ENCODE measurements around the gene MGARP. TPM values are rescaled to one million over a fixed set of nuclear protein-coding genes. Genes with fewer than 3 reads are reported as not detected.

MGARP gene
- total and polyA plus RNA-seq, 2 of the 4 experiments (the other 2 are of a cell fraction) = 34.7 to 35.0 TPM

GRCh38 chr4:139275281-139275735 lies 4.7 kb downstream of the MGARP start:
- POLR2A ChIA-PET (ENCODE audit: unreplicated experiment) = no interaction called here
- Histone ChIP-seq H3K79me1 (ENCODE audit: low read depth in 1 of 2, low read length in 2 of 2) (peaks cover 6 to 15% of the 10 kb centered on the region in 2 experiments), H2BK20ac (ENCODE audit: low read depth, low read length) (no peak overlapping the region), H3K9ac (ENCODE audit: low read depth, low read length) (no peak overlapping the region), H3K14ac (replicated peaks; ENCODE audit: low read depth, low read length) (no peak overlapping the region), H4K8ac (ENCODE audit: low read depth in 2 of 2, low read length in 2 of 2) (no peak overlapping the region), H3K9me1 (ENCODE audit: insufficient read depth, low read length) (no peaks in the 10 kb centered on the region), H3K23ac (ENCODE audit: low read depth, low read length) (no peak overlapping the region), H3K9me3 (ENCODE audit: control insufficient read depth, insufficient read depth, low read length) (no peaks in the 10 kb centered on the region), H4K5ac (ENCODE audit: low read depth, low read length) (no peak overlapping the region), H3K18ac (ENCODE audit: low read depth, low read length) (no peak overlapping the region), H4K91ac (ENCODE audit: insufficient read depth, low read depth, low read length) (no peak overlapping the region), H3K27ac (ENCODE audit: insufficient read depth, low read length) (no peak overlapping the region), H3K56ac (ENCODE audit: extremely low read depth, insufficient read depth, low read length) (no peak overlapping the region), H3K4ac (ENCODE audit: low read depth, low read length) (no peak overlapping the region), H2BK5ac (ENCODE audit: low read depth, low read length, poor library complexity, severe bottlenecking) (no peak overlapping the region), H2AFZ (replicated peaks; ENCODE audit: low read length, poor library complexity) (no peak overlapping the region), H2AK5ac (ENCODE audit: low read depth, low read length) (no peak overlapping the region), H3K36me3 (ENCODE audit: control insufficient read depth, insufficient read depth, low read length) (0 out of 2 replicates have a peak, but pooled peaks cover 1% of the 10 kb centered on the region), H3K4me1 (ENCODE audit: control insufficient read depth, insufficient read depth, low read length) (no peaks in the 10 kb centered on the region), H2BK15ac (ENCODE audit: low read depth, low read length) (no peak overlapping the region), H2AK9ac (replicated peaks; ENCODE audit: low read depth, low read length, poor library complexity) (no peak overlapping the region), H3K27me3 (ENCODE audit: control insufficient read depth, insufficient read depth, low read length) (no peaks in the 10 kb centered on the region), H4K20me1 (ENCODE audit: insufficient read depth, low read length) (no peaks in the 10 kb centered on the region), H3K4me3 (ENCODE audit: insufficient read depth, low read depth, low read length) (no peak overlapping the region), H2BK120ac (ENCODE audit: low read depth, low read length) (no peak overlapping the region), H3K4me2 (ENCODE audit: low read depth, low read length) (no peak overlapping the region)
- CTCF ChIA-PET = interaction anchor here (1.2 to 1.4 kb wide), 3 partner anchors 8 to 34 kb away, joined by 3 to 6 read pairs (median 3); no protein-coding TSS in a partner anchor
- intact Hi-C loops (cut with micrococcal nuclease) (no loop called here), dilution Hi-C loops (cut with HindIII; ENCODE audit: low sequenced_read_pairs, unreplicated experiment) (no loop called here), in situ Hi-C loops (cut with MboI; ENCODE audit: low sequenced_read_pairs) (no loop called here)
- DNase-seq = no peak
- no peak for ATAC-seq (ENCODE audit: low read depth)
- BruUV-seq (replicated peaks) = no TSS peak
- no peak for TF ChIP-seq MXI1 (IDR thresholded peaks at IDR 0.05; ENCODE audit: borderline replicate concordance, low read depth, low read length)
- no peak for TF ChIP-seq CEBPB (IDR thresholded peaks at IDR 0.05; ENCODE audit: low read depth, low read length)
- no peak for TF ChIP-seq POLR2A (IDR thresholded peaks at IDR 0.05; ENCODE audit: low read depth, low read length)
- TF ChIP-seq USF2 (IDR thresholded peaks at IDR 0.05; ENCODE audit: low read depth, low read length) = no peak
- TF ChIP-seq MAFK (IDR thresholded peaks at IDR 0.05; ENCODE audit: low read depth, low read length) = no peak
- TF ChIP-seq, protein P1, sequence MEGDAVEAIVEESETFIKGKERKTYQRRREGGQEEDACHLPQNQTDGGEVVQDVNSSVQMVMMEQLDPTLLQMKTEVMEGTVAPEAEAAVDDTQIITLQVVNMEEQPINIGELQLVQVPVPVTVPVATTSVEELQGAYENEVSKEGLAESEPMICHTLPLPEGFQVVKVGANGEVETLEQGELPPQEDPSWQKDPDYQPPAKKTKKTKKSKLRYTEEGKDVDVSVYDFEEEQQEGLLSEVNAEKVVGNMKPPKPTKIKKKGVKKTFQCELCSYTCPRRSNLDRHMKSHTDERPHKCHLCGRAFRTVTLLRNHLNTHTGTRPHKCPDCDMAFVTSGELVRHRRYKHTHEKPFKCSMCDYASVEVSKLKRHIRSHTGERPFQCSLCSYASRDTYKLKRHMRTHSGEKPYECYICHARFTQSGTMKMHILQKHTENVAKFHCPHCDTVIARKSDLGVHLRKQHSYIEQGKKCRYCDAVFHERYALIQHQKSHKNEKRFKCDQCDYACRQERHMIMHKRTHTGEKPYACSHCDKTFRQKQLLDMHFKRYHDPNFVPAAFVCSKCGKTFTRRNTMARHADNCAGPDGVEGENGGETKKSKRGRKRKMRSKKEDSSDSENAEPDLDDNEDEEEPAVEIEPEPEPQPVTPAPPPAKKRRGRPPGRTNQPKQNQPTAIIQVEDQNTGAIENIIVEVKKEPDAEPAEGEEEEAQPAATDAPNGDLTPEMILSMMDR (conservative IDR thresholded peaks at IDR 0.05; ENCODE audit: low read depth, low read length) = no peak
- no peak for TF ChIP-seq RAD21 (IDR thresholded peaks at IDR 0.05; ENCODE audit: low read length)
- no peak for TF ChIP-seq NFE2L2 (IDR thresholded peaks at IDR 0.05; ENCODE audit: low read depth, low read length)
- no peak for TF ChIP-seq ELK1 (IDR thresholded peaks at IDR 0.05; ENCODE audit: borderline replicate concordance, low read depth, low read length)
- TF ChIP-seq MAZ (IDR thresholded peaks at IDR 0.05; ENCODE audit: borderline replicate concordance, low read depth, low read length) = no peak
- TF ChIP-seq FOS (IDR thresholded peaks at IDR 0.05; ENCODE audit: low read depth, low read length) = no peak
- no peak for TF ChIP-seq RCOR1 (IDR thresholded peaks at IDR 0.05; ENCODE audit: insufficient replicate concordance, low read length)
- no CpG with 5 or more reads among the region's 4 CpGs for WGBS, 2 experiments (ENCODE audit: extremely low coverage in 2 of 2, insufficient read length in 1 of 2)

All from IMR-90 (cell line).